Gastroesophageal sphincter (tissue), 4 donors: ENCODE results near the gene TANGO2. TPM values are rescaled to one million over a fixed set of nuclear protein-coding genes. Genes with fewer than 3 reads are reported as not detected.
"Not testable (repeated sequence)": the region's sequence is repeated elsewhere in the genome, so short reads cannot be mapped to it uniquely, and the experiment has no call there.

Experiments
- ATAC-seq: fragments of 150-250 bp; one replicate; pipeline ENCODE4 v1.9.1; 2016; ENCODE audit warnings: mild to moderate bottlenecking, moderate library complexity
- H3K27ac ChIP-seq, 4 donors: fragments of 200-600 bp; sonication (generic) in 3 of 4; 1 replicate in 3 of 4; 2 replicates in 1 of 4; pipeline ENCODE4 v1.5.1; 2016 to 2019
- H3K27me3 ChIP-seq: fragments of 200-600 bp; sonication (generic); one replicate; pipeline ENCODE4 v1.5.1; 2019
- H3K36me3 ChIP-seq, 2 donors: fragments of 200-600 bp; sonication (generic); one replicate each; pipeline ENCODE4 v1.5.1; 2019; ENCODE audit warnings: control low read depth in 1 of 2
- H3K4me1 ChIP-seq, 3 donors: fragments of 200-600 bp; sonication (generic); 1 replicate in 2 of 3; 2 replicates in 1 of 3; pipeline ENCODE4 v1.5.1; 2016 to 2019; ENCODE audit warnings: control low read depth in 2 of 3
- H3K4me3 ChIP-seq, 2 donors: fragments of 200-600 bp; sonication (generic); one replicate each; pipeline ENCODE4 v1.5.1; 2019; ENCODE audit warnings: mild to moderate bottlenecking in 1 of 2, moderate library complexity in 1 of 2
- H3K9me3 ChIP-seq, 3 donors: fragments of 200-600 bp; sonication (generic); one replicate each; pipeline ENCODE4 v1.5.1; 2017 to 2019; ENCODE audit warnings: control low read depth in 2 of 3
- CTCF ChIP-seq, 4 experiments: fragments of 200-600 bp in 2 of 4; fragments of 450-650 bp in 2 of 4; sonication (generic) in 1 of 4; IDR thresholded peaks; one replicate each; pipeline ENCODE4 v1.5.1; 2017 to 2019; ENCODE audit warnings: antibody characterized with exemption in 4 of 4, mild to moderate bottlenecking in 2 of 4, moderate library complexity in 2 of 4
- EP300 ChIP-seq: sonication (generic); formaldehyde crosslinking; IDR thresholded peaks from one replicate; pipeline ENCODE4 v1.6.1; 2017; ENCODE audit warnings: antibody characterized with exemption, mild to moderate bottlenecking
- POLR2A ChIP-seq, 2 donors: fragments of 450-650 bp; IDR thresholded peaks; one replicate each; pipeline ENCODE4 v1.6.1; 2017; ENCODE audit warnings: antibody characterized with exemption in 2 of 2, mild to moderate bottlenecking in 2 of 2, moderate library complexity in 1 of 2
- POLR2AphosphoS5 ChIP-seq: sonication (generic); formaldehyde crosslinking; IDR thresholded peaks from one replicate; pipeline ENCODE4 v1.6.1; 2017; ENCODE audit warnings: antibody characterized with exemption
- WGBS, 2 donors: methylation state at CpG; one replicate each; pipeline ENCODE4 v1.1.5; 2018; ENCODE audit warnings: low coverage in 1 of 2; 5-methylcytosine and 5-hydroxymethylcytosine counted together
- total RNA-seq, 4 donors: library from RNA; depleted of rRNA; stranded (reverse); fragments of >200 nt; gene quantifications; one replicate each; pipeline ENCODE4 v1.1.0, GENCODE V29; 2016

Gene TANGO2
- total RNA-seq, 4 donors from 2014 or later: 20.0 to 65.5 (median 45.8) TPM

- WGBS, 2 donors: 94% methylated on average over 3 of the region's 14 CpGs; no CpG with 5 or more reads in 1 of the 2 donors
- ATAC-seq: no peak
- no peaks in the 10 kb centered on the region for H3K9me3 ChIP-seq
- H3K27ac ChIP-seq: no peak overlapping the region
- TF ChIP-seq EP300: no peak
- TF ChIP-seq CTCF (IDR thresholded peaks at IDR 0.05): no peak
- no peak for TF ChIP-seq POLR2AphosphoS5
- no peak for TF ChIP-seq POLR2A (IDR thresholded peaks at IDR 0.05)
- no peaks in the 10 kb centered on the region for H3K4me1 ChIP-seq
- H3K36me3 ChIP-seq: peaks cover 0 to 57% of the 10 kb centered on the region in 2 donors
- H3K27me3 ChIP-seq: no peaks in the 10 kb centered on the region
- no peak overlapping the region for H3K4me3 ChIP-seq
Observed at GRCh38 chr22:20065896-20066616, 45.1 kb downstream of the TANGO2 start.

- Histone ChIP-seq H3K36me3 (peaks cover 0 to 49% of the 10 kb centered on the region in 2 donors), H3K4me1 (no peaks in the 10 kb centered on the region), H3K27me3 (no peaks in the 10 kb centered on the region), H3K27ac (no peak overlapping the region), H3K9me3 (no peaks in the 10 kb centered on the region), H3K4me3 (no peak overlapping the region)
- TF ChIP-seq EP300 (no peak), POLR2AphosphoS5 (no peak), CTCF (IDR thresholded peaks at IDR 0.05) (no peak), POLR2A (IDR thresholded peaks at IDR 0.05) (no peak)
- WGBS, 2 donors: 92 to 93% methylated on average over 4 of the region's 11 CpGs
- ATAC-seq: no peak
Observed at GRCh38 chr22:20066617-20067383, 45.9 kb downstream of the TANGO2 start.

- not testable (repeated sequence) for H3K27ac ChIP-seq
Observed at GRCh38 chr22:20067384-20067682, 46.4 kb downstream of the TANGO2 start.

GRCh38 chr22:20068640-20069039, 47.7 kb downstream of the TANGO2 start:
- H3K4me3 ChIP-seq: no peak overlapping the region
- TF ChIP-seq EP300 (no peak), POLR2AphosphoS5 (no peak), POLR2A (IDR thresholded peaks at IDR 0.05) (no peak), CTCF (IDR thresholded peaks at IDR 0.05) (no peak)
- H3K36me3 ChIP-seq: peaks cover 0 to 31% of the 10 kb centered on the region in 2 donors
- no peaks in the 10 kb centered on the region for H3K27me3 ChIP-seq
- WGBS, 2 donors: 86% methylated on average over 5 of the region's 7 CpGs; no CpG with 5 or more reads in 1 of the 2 donors
- H3K9me3 ChIP-seq: no peaks in the 10 kb centered on the region
- H3K27ac ChIP-seq: no peak overlapping the region
- ATAC-seq: no peak
- no peaks in the 10 kb centered on the region for H3K4me1 ChIP-seq

More at GRCh38 chr22:20067384-20067682, 46.4 kb downstream of the TANGO2 start:
- H3K27me3 ChIP-seq, ATAC-seq, H3K4me1 ChIP-seq, H3K4me3 ChIP-seq, H3K9me3 ChIP-seq: not testable (repeated sequence)
- H3K36me3 ChIP-seq: peaks cover 0 to 44% of the 10 kb centered on the region in 2 donors
- 100% methylated on average over 3 of the region's 3 CpGs; no CpG with 5 or more reads in 1 of the 2 donors for WGBS, 2 donors

- Histone ChIP-seq H3K36me3 (peaks cover 0 to 23% of the 10 kb centered on the region in 2 donors), H3K4me3 (no peak overlapping the region), H3K27ac (no peak overlapping the region), H3K27me3 (no peaks in the 10 kb centered on the region), H3K4me1 (no peaks in the 10 kb centered on the region), H3K9me3 (no peaks in the 10 kb centered on the region)
- WGBS, 2 donors: 84 to 90% methylated on average over 2 to 6 of the region's 7 CpGs
- TF ChIP-seq EP300: no peak
- TF ChIP-seq POLR2A (IDR thresholded peaks at IDR 0.05): no peak
- no peak for TF ChIP-seq POLR2AphosphoS5
- no peak for TF ChIP-seq CTCF (IDR thresholded peaks at IDR 0.05)
- ATAC-seq: no peak
Observed at GRCh38 chr22:20069331-20070042, 48.6 kb downstream of the TANGO2 start.
